22Rv1 (cell line): ENCODE measurements around the gene PRRC2B.

Experiments used
- ZFX ChIP-seq: fragments of 450-650 bp; IDR thresholded peaks from 2 replicates; pipeline ENCODE4 v1.6.1; 2017; ENCODE audit warnings: antibody characterized with exemption, borderline replicate concordance
- TF ChIP-seq, protein P1 (sequence below): fragments of 450-650 bp; IDR thresholded peaks from 2 replicates; pipeline ENCODE4 v1.5.1; 2017; ENCODE audit warnings: mild to moderate bottlenecking

DNA sequence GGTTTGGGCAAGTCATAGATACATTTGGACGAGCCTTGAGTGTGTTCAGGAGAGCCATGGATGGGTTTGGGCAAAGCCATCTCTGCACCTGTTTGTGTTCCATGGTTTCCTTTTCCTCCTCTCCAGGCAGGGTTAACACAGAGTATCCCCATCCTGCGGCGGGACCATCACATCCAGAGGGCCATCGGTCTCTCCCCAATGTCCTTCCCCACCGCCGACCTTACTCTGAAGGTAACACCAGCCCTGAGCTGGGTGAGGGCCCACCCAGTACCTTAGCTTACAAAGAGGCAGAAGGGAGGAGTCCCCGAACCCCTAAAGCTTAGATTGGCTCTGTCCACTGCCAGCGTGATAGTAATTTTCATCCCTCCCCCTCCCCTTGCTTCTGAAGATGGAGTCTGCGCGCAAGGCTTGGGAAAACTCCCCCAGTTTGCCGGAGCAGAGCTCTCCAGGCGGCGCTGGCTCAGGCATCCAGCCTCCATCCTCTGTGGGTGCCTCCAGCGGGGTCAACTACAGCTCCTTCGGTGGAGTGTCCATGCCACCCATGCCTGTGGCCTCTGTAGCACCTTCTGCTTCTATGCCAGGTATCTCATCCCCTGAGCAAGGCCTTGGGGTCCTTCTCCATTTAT is 90.8 kb downstream of the PRRC2B start:
- TF ChIP-seq, protein P1, sequence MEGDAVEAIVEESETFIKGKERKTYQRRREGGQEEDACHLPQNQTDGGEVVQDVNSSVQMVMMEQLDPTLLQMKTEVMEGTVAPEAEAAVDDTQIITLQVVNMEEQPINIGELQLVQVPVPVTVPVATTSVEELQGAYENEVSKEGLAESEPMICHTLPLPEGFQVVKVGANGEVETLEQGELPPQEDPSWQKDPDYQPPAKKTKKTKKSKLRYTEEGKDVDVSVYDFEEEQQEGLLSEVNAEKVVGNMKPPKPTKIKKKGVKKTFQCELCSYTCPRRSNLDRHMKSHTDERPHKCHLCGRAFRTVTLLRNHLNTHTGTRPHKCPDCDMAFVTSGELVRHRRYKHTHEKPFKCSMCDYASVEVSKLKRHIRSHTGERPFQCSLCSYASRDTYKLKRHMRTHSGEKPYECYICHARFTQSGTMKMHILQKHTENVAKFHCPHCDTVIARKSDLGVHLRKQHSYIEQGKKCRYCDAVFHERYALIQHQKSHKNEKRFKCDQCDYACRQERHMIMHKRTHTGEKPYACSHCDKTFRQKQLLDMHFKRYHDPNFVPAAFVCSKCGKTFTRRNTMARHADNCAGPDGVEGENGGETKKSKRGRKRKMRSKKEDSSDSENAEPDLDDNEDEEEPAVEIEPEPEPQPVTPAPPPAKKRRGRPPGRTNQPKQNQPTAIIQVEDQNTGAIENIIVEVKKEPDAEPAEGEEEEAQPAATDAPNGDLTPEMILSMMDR: no peak
- TF ChIP-seq ZFX: no peak
